A673 (cell line): ENCODE results near the gene MAML3.

Experiments
- CTCF ChIP-seq: fragments of 300-800, 200-600 bp; sonication (generic); conservative IDR thresholded peaks from 2 replicates; pipeline ENCODE4 v1.5.1; 2017; ENCODE audit warnings: low read depth, mild to moderate bottlenecking, antibody characterized with exemption, low read length, moderate library complexity, mixed read lengths
- EZH2 ChIP-seq: fragments of 200-600 bp; sonication (generic); IDR thresholded peaks from 2 replicates; pipeline ENCODE4 v1.6.1; 2017; ENCODE audit warnings: borderline replicate concordance, low read depth, mild to moderate bottlenecking, mixed read lengths, antibody characterized with exemption, low read length; ENCODE audit not compliant: poor library complexity, severe bottlenecking

- TF ChIP-seq CTCF, result no peak
- no peak for TF ChIP-seq EZH2
Observed at GRCh38 chr4:140019619-140020347, 134.2 kb downstream of the MAML3 start.
